HEK293 (cell line): ENCODE results near the gene CSMD2.

ENCODE experiments used
- BCL11A ChIP-seq: fragments of 450-650 bp; formaldehyde crosslinking; IDR thresholded peaks from 2 replicates; pipeline ENCODE4 v1.5.1; 2016; ENCODE audit warnings: low read depth, missing biosample characterization, missing genetic modification characterization
- GLI4 ChIP-seq: fragments of 450-650 bp; formaldehyde crosslinking; IDR thresholded peaks from 2 replicates; pipeline ENCODE4 v1.5.1; 2016; ENCODE audit warnings: missing biosample characterization, missing genetic modification characterization
- TCF7L2 ChIP-seq: IDR thresholded peaks from 2 replicates; pipeline ENCODE4 v1.6.1; 2011; ENCODE audit warnings: low read depth, mild to moderate bottlenecking, inconsistent platforms, low read length, moderate library complexity, borderline replicate concordance
- ZBTB48 ChIP-seq: fragments of 450-650 bp; formaldehyde crosslinking; IDR thresholded peaks from 2 replicates; pipeline ENCODE4 v1.5.1; 2016; ENCODE audit warnings: missing biosample characterization, missing genetic modification characterization
- ZNF239 ChIP-seq: fragments of 450-650 bp; formaldehyde crosslinking; IDR thresholded peaks from 2 replicates; pipeline ENCODE4 v1.5.1; 2016; ENCODE audit warnings: missing biosample characterization, missing genetic modification characterization
- ZNF274 ChIP-seq, 2 experiments: fragments of 200-500 bp in 1 of 2; fragments of 450-650 bp in 1 of 2; sonication (Bioruptor generic) in 1 of 2; formaldehyde crosslinking in 1 of 2; IDR thresholded peaks; 2 replicates each; pipeline versions ENCODE4 v1.5.1 to v1.6.1; 2014 to 2016; ENCODE audit warnings: borderline replicate concordance in 1 of 2, inconsistent platforms in 1 of 2, low read length in 1 of 2, missing biosample characterization in 1 of 2, missing genetic modification characterization in 1 of 2
- ZNF354C ChIP-seq: fragments of 450-650 bp; formaldehyde crosslinking; IDR thresholded peaks from 2 replicates; pipeline ENCODE4 v1.5.1; 2016; ENCODE audit warnings: missing biosample characterization, missing genetic modification characterization, low read depth, borderline replicate concordance
- TF ChIP-seq, protein P1 (sequence below): fragments of 450-650 bp; formaldehyde crosslinking; IDR thresholded peaks from 2 replicates; pipeline ENCODE4 v1.5.1; 2016; ENCODE audit warnings: missing biosample characterization, missing genetic modification characterization
- TF ChIP-seq, protein P2 (sequence below): fragments of 450-650 bp; formaldehyde crosslinking; IDR thresholded peaks from 2 replicates; pipeline ENCODE4 v1.5.1; 2016; ENCODE audit warnings: missing biosample characterization, missing genetic modification characterization

DNA sequence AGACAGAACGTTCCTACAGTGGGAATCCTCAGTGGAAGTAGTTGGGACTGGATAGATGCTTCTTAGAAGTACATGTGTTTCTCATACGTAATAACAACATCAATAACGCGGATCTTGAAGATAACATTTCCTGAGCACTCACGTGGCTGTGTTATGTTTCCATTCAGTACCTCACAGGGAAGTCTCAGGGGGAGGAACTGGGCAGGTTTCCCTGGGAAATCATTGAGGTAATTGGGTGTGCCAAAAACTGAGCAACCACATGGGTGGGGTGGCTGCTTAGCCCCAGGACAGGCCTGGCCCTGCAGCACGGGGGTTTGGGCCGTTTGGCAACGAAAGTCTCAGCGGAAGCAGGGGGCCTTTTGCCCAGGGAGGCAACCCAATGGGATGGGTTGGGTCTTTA is 558.8 kb downstream of the CSMD2 start:
- no peak for TF ChIP-seq GLI4 (tag by site-specific recombination)
- TF ChIP-seq, protein P1, sequence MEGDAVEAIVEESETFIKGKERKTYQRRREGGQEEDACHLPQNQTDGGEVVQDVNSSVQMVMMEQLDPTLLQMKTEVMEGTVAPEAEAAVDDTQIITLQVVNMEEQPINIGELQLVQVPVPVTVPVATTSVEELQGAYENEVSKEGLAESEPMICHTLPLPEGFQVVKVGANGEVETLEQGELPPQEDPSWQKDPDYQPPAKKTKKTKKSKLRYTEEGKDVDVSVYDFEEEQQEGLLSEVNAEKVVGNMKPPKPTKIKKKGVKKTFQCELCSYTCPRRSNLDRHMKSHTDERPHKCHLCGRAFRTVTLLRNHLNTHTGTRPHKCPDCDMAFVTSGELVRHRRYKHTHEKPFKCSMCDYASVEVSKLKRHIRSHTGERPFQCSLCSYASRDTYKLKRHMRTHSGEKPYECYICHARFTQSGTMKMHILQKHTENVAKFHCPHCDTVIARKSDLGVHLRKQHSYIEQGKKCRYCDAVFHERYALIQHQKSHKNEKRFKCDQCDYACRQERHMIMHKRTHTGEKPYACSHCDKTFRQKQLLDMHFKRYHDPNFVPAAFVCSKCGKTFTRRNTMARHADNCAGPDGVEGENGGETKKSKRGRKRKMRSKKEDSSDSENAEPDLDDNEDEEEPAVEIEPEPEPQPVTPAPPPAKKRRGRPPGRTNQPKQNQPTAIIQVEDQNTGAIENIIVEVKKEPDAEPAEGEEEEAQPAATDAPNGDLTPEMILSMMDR, result no peak
- no peak for TF ChIP-seq TCF7L2
- TF ChIP-seq ZNF274 (IDR thresholded peaks at IDR 0.05; ENCODE audit: low read length), result no peak
- no peak for TF ChIP-seq ZNF274 (tag by site-specific recombination; IDR thresholded peaks at IDR 0.05; ENCODE audit: borderline replicate concordance)
- TF ChIP-seq ZBTB48, result no peak
- TF ChIP-seq BCL11A, result no peak
- no peak for TF ChIP-seq ZNF354C (tag by site-specific recombination)
- no peak for TF ChIP-seq ZNF239 (tag by site-specific recombination)
- TF ChIP-seq, protein P2, sequence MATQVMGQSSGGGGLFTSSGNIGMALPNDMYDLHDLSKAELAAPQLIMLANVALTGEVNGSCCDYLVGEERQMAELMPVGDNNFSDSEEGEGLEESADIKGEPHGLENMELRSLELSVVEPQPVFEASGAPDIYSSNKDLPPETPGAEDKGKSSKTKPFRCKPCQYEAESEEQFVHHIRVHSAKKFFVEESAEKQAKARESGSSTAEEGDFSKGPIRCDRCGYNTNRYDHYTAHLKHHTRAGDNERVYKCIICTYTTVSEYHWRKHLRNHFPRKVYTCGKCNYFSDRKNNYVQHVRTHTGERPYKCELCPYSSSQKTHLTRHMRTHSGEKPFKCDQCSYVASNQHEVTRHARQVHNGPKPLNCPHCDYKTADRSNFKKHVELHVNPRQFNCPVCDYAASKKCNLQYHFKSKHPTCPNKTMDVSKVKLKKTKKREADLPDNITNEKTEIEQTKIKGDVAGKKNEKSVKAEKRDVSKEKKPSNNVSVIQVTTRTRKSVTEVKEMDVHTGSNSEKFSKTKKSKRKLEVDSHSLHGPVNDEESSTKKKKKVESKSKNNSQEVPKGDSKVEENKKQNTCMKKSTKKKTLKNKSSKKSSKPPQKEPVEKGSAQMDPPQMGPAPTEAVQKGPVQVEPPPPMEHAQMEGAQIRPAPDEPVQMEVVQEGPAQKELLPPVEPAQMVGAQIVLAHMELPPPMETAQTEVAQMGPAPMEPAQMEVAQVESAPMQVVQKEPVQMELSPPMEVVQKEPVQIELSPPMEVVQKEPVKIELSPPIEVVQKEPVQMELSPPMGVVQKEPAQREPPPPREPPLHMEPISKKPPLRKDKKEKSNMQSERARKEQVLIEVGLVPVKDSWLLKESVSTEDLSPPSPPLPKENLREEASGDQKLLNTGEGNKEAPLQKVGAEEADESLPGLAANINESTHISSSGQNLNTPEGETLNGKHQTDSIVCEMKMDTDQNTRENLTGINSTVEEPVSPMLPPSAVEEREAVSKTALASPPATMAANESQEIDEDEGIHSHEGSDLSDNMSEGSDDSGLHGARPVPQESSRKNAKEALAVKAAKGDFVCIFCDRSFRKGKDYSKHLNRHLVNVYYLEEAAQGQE (tag by site-specific recombination), result no peak
